Esophagus squamous epithelium (tissue), 4 donors: ENCODE data around the gene MTCP1.

Source experiments
- POLR2A ChIP-seq, 4 donors: fragments of 450-650 bp; IDR thresholded peaks; one replicate each; pipeline ENCODE4 v1.6.1; 2017; ENCODE audit warnings: antibody characterized with exemption in 4 of 4, mild to moderate bottlenecking in 4 of 4, moderate library complexity in 3 of 4
- TF ChIP-seq, protein P1 (sequence below), 6 experiments: fragments of 450-650 bp in 4 of 6; fragments of 200-600 bp in 2 of 6; sonication (generic) in 2 of 6; IDR thresholded peaks; one replicate each; pipeline ENCODE4 v1.5.1; 2016 to 2019; ENCODE audit warnings: antibody characterized with exemption in 6 of 6, mild to moderate bottlenecking in 4 of 6, moderate library complexity in 4 of 6

DNA sequence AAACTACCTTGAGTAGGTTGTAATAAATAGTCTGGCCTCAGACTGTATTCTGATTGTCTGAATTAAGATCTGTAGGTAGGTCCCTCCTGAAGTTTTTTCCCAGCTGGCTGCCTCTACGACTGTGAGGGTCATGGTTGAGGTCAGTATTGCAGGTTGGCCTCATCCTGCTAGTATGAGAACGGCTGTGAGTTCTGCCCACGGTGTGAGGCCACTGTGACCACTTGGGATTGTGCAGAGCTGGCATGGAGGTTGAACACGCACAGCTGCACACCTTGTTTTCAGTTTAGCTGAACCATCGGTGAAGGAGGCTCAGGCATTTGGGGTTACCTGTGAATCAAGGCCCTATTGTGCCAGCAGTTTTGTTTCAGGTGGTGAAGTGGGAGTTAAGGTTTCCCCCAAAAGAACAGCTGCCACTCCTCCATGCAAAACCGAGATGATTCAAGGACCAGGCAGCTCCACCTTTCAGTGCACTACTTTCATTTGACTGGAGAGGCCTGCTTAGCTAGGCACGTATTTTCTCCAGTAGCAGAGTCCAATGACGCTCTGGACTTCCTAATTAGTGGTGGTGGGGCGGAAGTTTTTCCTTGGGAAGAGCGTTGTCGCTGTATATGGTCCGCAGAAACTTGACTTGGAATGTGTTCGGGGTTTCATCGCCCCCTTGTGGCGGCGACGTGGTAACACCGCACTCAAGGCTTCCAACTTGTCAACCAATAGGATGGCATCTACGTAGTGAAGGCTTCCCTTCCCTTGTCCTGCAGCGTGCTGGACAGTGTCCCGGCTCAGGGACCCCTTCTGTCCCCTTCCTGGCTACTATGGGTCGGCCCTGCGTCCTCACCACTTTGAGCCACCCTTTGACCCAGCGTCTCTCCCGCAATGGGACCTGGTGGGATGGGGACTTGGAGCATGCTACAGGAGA is 13.8 kb downstream of the MTCP1 start:
- no peak for TF ChIP-seq POLR2A (IDR thresholded peaks at IDR 0.05)
- TF ChIP-seq, protein P1, sequence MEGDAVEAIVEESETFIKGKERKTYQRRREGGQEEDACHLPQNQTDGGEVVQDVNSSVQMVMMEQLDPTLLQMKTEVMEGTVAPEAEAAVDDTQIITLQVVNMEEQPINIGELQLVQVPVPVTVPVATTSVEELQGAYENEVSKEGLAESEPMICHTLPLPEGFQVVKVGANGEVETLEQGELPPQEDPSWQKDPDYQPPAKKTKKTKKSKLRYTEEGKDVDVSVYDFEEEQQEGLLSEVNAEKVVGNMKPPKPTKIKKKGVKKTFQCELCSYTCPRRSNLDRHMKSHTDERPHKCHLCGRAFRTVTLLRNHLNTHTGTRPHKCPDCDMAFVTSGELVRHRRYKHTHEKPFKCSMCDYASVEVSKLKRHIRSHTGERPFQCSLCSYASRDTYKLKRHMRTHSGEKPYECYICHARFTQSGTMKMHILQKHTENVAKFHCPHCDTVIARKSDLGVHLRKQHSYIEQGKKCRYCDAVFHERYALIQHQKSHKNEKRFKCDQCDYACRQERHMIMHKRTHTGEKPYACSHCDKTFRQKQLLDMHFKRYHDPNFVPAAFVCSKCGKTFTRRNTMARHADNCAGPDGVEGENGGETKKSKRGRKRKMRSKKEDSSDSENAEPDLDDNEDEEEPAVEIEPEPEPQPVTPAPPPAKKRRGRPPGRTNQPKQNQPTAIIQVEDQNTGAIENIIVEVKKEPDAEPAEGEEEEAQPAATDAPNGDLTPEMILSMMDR (IDR thresholded peaks at IDR 0.05), result peak; percentile 60 to 72 (median 68)
